K562 (cell line): ENCODE data around the gene DOK7. TPM values are rescaled to one million over a fixed set of nuclear protein-coding genes. Genes with fewer than 3 reads are reported as not detected.

Experiments used
- NUFIP1 ChIP-seq: fragments of 450-650 bp; IDR thresholded peaks from 2 replicates; pipeline ENCODE4 v1.6.1; 2018; ENCODE audit not compliant: partially characterized antibody
- polyA plus RNA-seq, 8 experiments: library from polyadenylated mRNA; depleted of rRNA in 4 of 8; stranded (reverse) in 5 of 8; unstranded in 3 of 8; fragments of >200 nt; fragmentation: Nextera tagmentation in 2 of 8; fragmentation: Illumina TruSeq in 1 of 8; extraction: Ambion mirVana in 2 of 8; extraction: Trizol in 1 of 8; gene quantifications; 2 replicates each; pipeline versions ENCODE4 v1.2.1 to v1.2.3, GENCODE V29; 2011 to 2014; ENCODE audit warnings: inconsistent platforms in 1 of 8, missing spikeins in 1 of 8
- total RNA-seq, 7 experiments: library from RNA; depleted of rRNA in 6 of 7; stranded (reverse); fragments of >200 nt in 6 of 7; fragmentation: Illumina TruSeq in 2 of 7; extraction: Trizol in 2 of 7; gene quantifications; 2 replicates each; pipeline versions ENCODE4 v1.2.1 to v1.2.3, GENCODE V29; 2011 to 2021; ENCODE audit warnings: low replicate concordance in 1 of 7
- TF ChIP-seq, protein P1 (sequence below), 2 experiments: fragments of 450-650 bp in 1 of 2; sonication (generic) in 1 of 2; formaldehyde crosslinking in 1 of 2; IDR thresholded peaks; 2 replicates each; pipeline versions ENCODE4 v1.7.1 to v1.9.0; 2016 to 2022; ENCODE audit warnings: inconsistent platforms in 1 of 2, mild to moderate bottlenecking in 1 of 2, missing genetic modification reagents in 1 of 2
- TF ChIP-seq, protein P2 (sequence below), 2 experiments: fragments of 450-650 bp; IDR thresholded peaks; 2 replicates each; pipeline ENCODE4 v1.6.1; 2016

Gene DOK7
- total and polyA plus RNA-seq, 9 of the 15 experiments (the other 6 are each of a cell fraction or from before 2014, with no cell fraction given) = not detected

- TF ChIP-seq, protein P1, sequence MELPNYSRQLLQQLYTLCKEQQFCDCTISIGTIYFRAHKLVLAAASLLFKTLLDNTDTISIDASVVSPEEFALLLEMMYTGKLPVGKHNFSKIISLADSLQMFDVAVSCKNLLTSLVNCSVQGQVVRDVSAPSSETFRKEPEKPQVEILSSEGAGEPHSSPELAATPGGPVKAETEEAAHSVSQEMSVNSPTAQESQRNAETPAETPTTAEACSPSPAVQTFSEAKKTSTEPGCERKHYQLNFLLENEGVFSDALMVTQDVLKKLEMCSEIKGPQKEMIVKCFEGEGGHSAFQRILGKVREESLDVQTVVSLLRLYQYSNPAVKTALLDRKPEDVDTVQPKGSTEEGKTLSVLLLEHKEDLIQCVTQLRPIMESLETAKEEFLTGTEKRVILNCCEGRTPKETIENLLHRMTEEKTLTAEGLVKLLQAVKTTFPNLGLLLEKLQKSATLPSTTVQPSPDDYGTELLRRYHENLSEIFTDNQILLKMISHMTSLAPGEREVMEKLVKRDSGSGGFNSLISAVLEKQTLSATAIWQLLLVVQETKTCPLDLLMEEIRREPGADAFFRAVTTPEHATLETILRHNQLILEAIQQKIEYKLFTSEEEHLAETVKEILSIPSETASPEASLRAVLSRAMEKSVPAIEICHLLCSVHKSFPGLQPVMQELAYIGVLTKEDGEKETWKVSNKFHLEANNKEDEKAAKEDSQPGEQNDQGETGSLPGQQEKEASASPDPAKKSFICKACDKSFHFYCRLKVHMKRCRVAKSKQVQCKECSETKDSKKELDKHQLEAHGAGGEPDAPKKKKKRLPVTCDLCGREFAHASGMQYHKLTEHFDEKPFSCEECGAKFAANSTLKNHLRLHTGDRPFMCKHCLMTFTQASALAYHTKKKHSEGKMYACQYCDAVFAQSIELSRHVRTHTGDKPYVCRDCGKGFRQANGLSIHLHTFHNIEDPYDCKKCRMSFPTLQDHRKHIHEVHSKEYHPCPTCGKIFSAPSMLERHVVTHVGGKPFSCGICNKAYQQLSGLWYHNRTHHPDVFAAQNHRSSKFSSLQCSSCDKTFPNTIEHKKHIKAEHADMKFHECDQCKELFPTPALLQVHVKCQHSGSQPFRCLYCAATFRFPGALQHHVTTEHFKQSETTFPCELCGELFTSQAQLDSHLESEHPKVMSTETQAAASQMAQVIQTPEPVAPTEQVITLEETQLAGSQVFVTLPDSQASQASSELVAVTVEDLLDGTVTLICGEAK (IDR thresholded peaks at IDR 0.05) = no peak
- TF ChIP-seq, protein P1 (CRISPR knock-in tag; IDR thresholded peaks at IDR 0.05) = no peak
- TF ChIP-seq, protein P2, sequence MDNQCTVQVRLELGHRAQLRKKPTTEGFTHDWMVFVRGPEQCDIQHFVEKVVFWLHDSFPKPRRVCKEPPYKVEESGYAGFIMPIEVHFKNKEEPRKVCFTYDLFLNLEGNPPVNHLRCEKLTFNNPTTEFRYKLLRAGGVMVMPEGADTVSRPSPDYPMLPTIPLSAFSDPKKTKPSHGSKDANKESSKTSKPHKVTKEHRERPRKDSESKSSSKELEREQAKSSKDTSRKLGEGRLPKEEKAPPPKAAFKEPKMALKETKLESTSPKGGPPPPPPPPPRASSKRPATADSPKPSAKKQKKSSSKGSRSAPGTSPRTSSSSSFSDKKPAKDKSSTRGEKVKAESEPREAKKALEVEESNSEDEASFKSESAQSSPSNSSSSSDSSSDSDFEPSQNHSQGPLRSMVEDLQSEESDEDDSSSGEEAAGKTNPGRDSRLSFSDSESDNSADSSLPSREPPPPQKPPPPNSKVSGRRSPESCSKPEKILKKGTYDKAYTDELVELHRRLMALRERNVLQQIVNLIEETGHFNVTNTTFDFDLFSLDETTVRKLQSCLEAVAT (IDR thresholded peaks at IDR 0.05) = no peak
- TF ChIP-seq NUFIP1 = no peak
These were observed 23.1 kb upstream of the DOK7 start (continued) for GRCh38 chr4:3440011-3440410.
